Endothelial cell of umbilical vein (primary cell): ENCODE data around the gene MCC. TPM values are rescaled to one million over a fixed set of nuclear protein-coding genes. Genes with fewer than 3 reads are reported as not detected.

ENCODE experiments used
- BruUV-seq: library from RNA; stranded (reverse); fragments of 400-500 nt; replicated peaks from 2 replicates; lab custom pipeline; 2021; lab: Mats Ljungman, UMichigan
- CTCF ChIA-PET: fragments of 300-600, 350-600 bp; sonication (Branson Sonifier 250); formaldehyde crosslinking; loops from one replicate; lab custom pipeline; 2021; ENCODE audit warnings: antibody characterized with exemption, inconsistent platforms; lab: Charles Lee
- POLR2A ChIA-PET: fragments of 300-600, 350-600 bp; sonication (Branson Sonifier 250); formaldehyde crosslinking; loops from one replicate; lab custom pipeline; 2021; ENCODE audit warnings: antibody characterized with exemption, inconsistent platforms; lab: Charles Lee
- DNase-seq: peaks from one replicate; pipeline ENCODE4 v3.0.0-alpha.2; 2011; ENCODE audit warnings: low read depth, low spot score
- FAIRE-seq: peaks from 2 replicates; lab custom pipeline; 2011; peaks lifted over from hg19 to GRCh38; lab: Jason Lieb, UNC
- H2AFZ ChIP-seq: 2 replicates; pipeline ENCODE4 v1.6.0; 2012; ENCODE audit warnings: low read depth, low read length, control low read depth, inconsistent platforms
- H3K27ac ChIP-seq: 2 replicates; pipeline ENCODE4 v1.5.1; 2011; ENCODE audit warnings: low read depth, mild to moderate bottlenecking, control low read depth, low read length, moderate library complexity; ENCODE audit not compliant: insufficient read depth
- H3K27me3 ChIP-seq, 2 experiments: 2 replicates each; pipeline versions ENCODE4 v1.6.0 to v1.6.1; 2011; ENCODE audit warnings: low read length in 2 of 2, mixed read lengths in 1 of 2; ENCODE audit not compliant: control insufficient read depth in 2 of 2, insufficient read depth in 2 of 2
- H3K36me3 ChIP-seq, 2 experiments: 2 replicates in 1 of 2; 3 replicates in 1 of 2; pipeline ENCODE4 v1.5.1; 2011; ENCODE audit warnings: low read length in 2 of 2, mild to moderate bottlenecking in 1 of 2, moderate library complexity in 1 of 2; ENCODE audit not compliant: control insufficient read depth in 2 of 2, insufficient read depth in 2 of 2; ENCODE audit errors: extremely low read depth in 1 of 2
- H3K4me1 ChIP-seq: 3 replicates; pipeline ENCODE4 v1.5.1; 2011; ENCODE audit warnings: mild to moderate bottlenecking, low read length; ENCODE audit not compliant: control insufficient read depth, insufficient read depth; ENCODE audit errors: extremely low read depth
- H3K4me2 ChIP-seq: 2 replicates; pipeline ENCODE4 v1.6.1; 2011; ENCODE audit warnings: low read length, control low read depth, mixed read lengths; ENCODE audit not compliant: insufficient read depth
- H3K4me3 ChIP-seq, 3 experiments: fragments of 200-600 bp in 1 of 3; sonication (generic), shearing (Covaris generic) in 1 of 3; replicated peaks in 1 of 3; 2 replicates each; pipeline ENCODE4 v1.5.1; 2011 to 2016; ENCODE audit warnings: control low read depth in 3 of 3, low read length in 3 of 3, mild to moderate bottlenecking in 2 of 3, inconsistent platforms in 1 of 3, low read depth in 1 of 3, moderate library complexity in 1 of 3; ENCODE audit not compliant: insufficient read depth in 1 of 3
- H3K79me2 ChIP-seq: 2 replicates; pipeline ENCODE4 v1.6.0; 2012; ENCODE audit warnings: low read length, inconsistent platforms; ENCODE audit not compliant: control insufficient read depth, insufficient read depth
- H3K9ac ChIP-seq: replicated peaks from 2 replicates; pipeline ENCODE3; 2011; ENCODE audit warnings: low read length, control low read depth; ENCODE audit not compliant: insufficient read depth; ENCODE audit errors: extremely low read depth
- H3K9me1 ChIP-seq: replicated peaks from 3 replicates; pipeline ENCODE4 v1.6.0; 2011; ENCODE audit warnings: mild to moderate bottlenecking, low read length; ENCODE audit not compliant: control insufficient read depth, insufficient read depth; ENCODE audit errors: extremely low read depth
- H3K9me3 ChIP-seq: replicated peaks from 2 replicates; pipeline ENCODE4 v1.5.1; 2012; ENCODE audit warnings: low read length, inconsistent platforms; ENCODE audit not compliant: control insufficient read depth, insufficient read depth
- H4K20me1 ChIP-seq: replicated peaks from 2 replicates; pipeline ENCODE3; 2011; ENCODE audit warnings: mild to moderate bottlenecking, low read length; ENCODE audit not compliant: control insufficient read depth, insufficient read depth; ENCODE audit errors: extremely low read depth
- CTCF ChIP-seq, 2 donors: IDR thresholded peaks; 1 replicate in 1 of 2; 2 replicates in 1 of 2; pipeline ENCODE4 v1.5.1; 2011; ENCODE audit warnings: low read length in 2 of 2, mild to moderate bottlenecking in 2 of 2, moderate library complexity in 2 of 2, control low read depth in 1 of 2, inconsistent platforms in 1 of 2, low read depth in 1 of 2; ENCODE audit not compliant: insufficient read depth in 1 of 2; ENCODE audit errors: extremely low read depth in 1 of 2
- EZH2 ChIP-seq: IDR thresholded peaks from 2 replicates; pipeline ENCODE4 v1.6.1; 2012; ENCODE audit warnings: borderline replicate concordance, low read depth, mild to moderate bottlenecking, moderate library complexity, low read length, inconsistent platforms; ENCODE audit not compliant: severe bottlenecking
- FOS ChIP-seq: IDR thresholded peaks from 2 replicates; pipeline ENCODE4 v1.6.1; 2011; ENCODE audit warnings: mild to moderate bottlenecking, low read length, moderate library complexity, borderline replicate concordance; ENCODE audit not compliant: insufficient read depth
- GATA2 ChIP-seq: IDR thresholded peaks from 2 replicates; pipeline ENCODE4 v1.7.0; 2011; ENCODE audit warnings: low read depth, mild to moderate bottlenecking, moderate library complexity, mixed read lengths, low read length; ENCODE audit not compliant: insufficient read length, insufficient read depth
- JUN ChIP-seq: IDR thresholded peaks from 2 replicates; pipeline ENCODE4 v1.6.1; 2011; ENCODE audit warnings: borderline replicate concordance, low read depth; ENCODE audit not compliant: insufficient read length, insufficient read depth
- MAX ChIP-seq: IDR thresholded peaks from 2 replicates; pipeline ENCODE4 v1.6.1; 2011; ENCODE audit not compliant: insufficient read depth, insufficient read length
- MYC ChIP-seq: IDR thresholded peaks from one replicate; pipeline ENCODE4 v1.6.1; 2011; ENCODE audit warnings: mild to moderate bottlenecking, low read depth, low read length
- POLR2A ChIP-seq: IDR thresholded peaks from 2 replicates; pipeline ENCODE4 v1.6.1; 2012; ENCODE audit warnings: low read depth, mild to moderate bottlenecking, control low read depth, low read length
- POLR2AphosphoS5 ChIP-seq: IDR thresholded peaks from 2 replicates; pipeline ENCODE4 v1.6.1; 2012; ENCODE audit warnings: low read depth, mild to moderate bottlenecking, control low read depth, low read length, moderate library complexity; ENCODE audit not compliant: insufficient read depth
- dilution Hi-C: fragments of 300-500 bp; cut with MboI; formaldehyde crosslinking; loops from one replicate; pipeline ENCODE4 v1.15.0; 2019; ENCODE audit warnings: low sequenced_read_pairs; ENCODE audit not compliant: extremely low pct_ligation_motif_present
- intact Hi-C: fragments of 100-400 bp; cut with micrococcal nuclease; formaldehyde crosslinking; loops from one replicate; pipeline ENCODE4 v1.10.0; 2022
- polyA plus RNA-seq, 4 experiments: library from polyadenylated mRNA; depleted of rRNA in 3 of 4; stranded (reverse) in 3 of 4; unstranded in 1 of 4; fragments of >200 nt; gene quantifications; 2 replicates each; pipeline versions ENCODE4 v1.2.1 to v1.2.3, GENCODE V29; 2011 to 2012; ENCODE audit warnings: missing spikeins in 1 of 4
- total RNA-seq: library from RNA; stranded (reverse); gene quantifications from 2 replicates; pipeline ENCODE4 v1.2.3, GENCODE V29; 2021

MCC gene
- total and polyA plus RNA-seq, 2 donors (not counting 3 experiments of a cell fraction or from before 2014, with no cell fraction given) = 6.9 to 27.5 TPM

- Histone ChIP-seq H3K4me1 (peaks cover 7% of the 10 kb centered on the region), H3K4me2 (no peak overlapping the region), H3K36me3 (no peaks in the 10 kb centered on the region), H3K9me3 (no peaks in the 10 kb centered on the region), H3K27me3 (no peaks in the 10 kb centered on the region), H3K9ac (no peak overlapping the region), H4K20me1 (no peaks in the 10 kb centered on the region), H3K9me1 (no peaks in the 10 kb centered on the region), H2AFZ (no peak overlapping the region), H3K4me3 (no peak overlapping the region), H3K27ac (no peak overlapping the region), H3K79me2 (no peaks in the 10 kb centered on the region)
- FAIRE-seq = no peak
- dilution Hi-C loops (no loop called here), intact Hi-C loops (no loop called here)
- POLR2A ChIA-PET = no interaction called here
- DNase-seq = no peak
- no peak for TF ChIP-seq EZH2
- no peak for TF ChIP-seq JUN
- no peak for TF ChIP-seq FOS
- TF ChIP-seq MYC = no peak
- TF ChIP-seq MAX = no peak
- TF ChIP-seq POLR2AphosphoS5 = no peak
- TF ChIP-seq CTCF (IDR thresholded peaks at IDR 0.05; ENCODE audit: extremely low read depth in 1 of 2, insufficient read depth in 1 of 2, low read depth in 1 of 2, low read length in 2 of 2) = no peak
- no peak for TF ChIP-seq POLR2A
- TF ChIP-seq GATA2 = no peak
- CTCF ChIA-PET = interaction anchor here (0.7 to 1.6 kb wide), 2 partner anchors 10 to 18 kb away, joined by 3 read pairs; no protein-coding TSS in a partner anchor
- no TSS peak for BruUV-seq
These were observed 126.6 kb downstream of the MCC start for GRCh38 chr5:113361701-113362100.
